GM12865 (cell line): Measurements from ENCODE around the gene UBLCP1.

Experiments used
- DNase-seq: peaks from one replicate; pipeline ENCODE4 v3.0.0; 2010; ENCODE audit warnings: low read depth
- H3K4me3 ChIP-seq: 2 replicates; pipeline ENCODE4 v1.5.1; 2011; ENCODE audit warnings: mild to moderate bottlenecking, low read depth, low read length, control low read depth
- CTCF ChIP-seq: IDR thresholded peaks from 2 replicates; pipeline ENCODE4 v1.5.1; 2011; ENCODE audit warnings: low read length, control low read depth, low read depth, inconsistent platforms; ENCODE audit not compliant: insufficient read depth; ENCODE audit errors: missing control alignments

Gene UBLCP1

GRCh38 chr5:159313197-159313596 is 50.1 kb downstream of the UBLCP1 start:
- H3K4me3 ChIP-seq, result no peak overlapping the region
- no peak for DNase-seq
- TF ChIP-seq CTCF, result no peak

- TF ChIP-seq CTCF, result peak; percentile 71
- H3K4me3 ChIP-seq, result no peak overlapping the region
- peak; percentile 70 for DNase-seq
Observed at GRCh38 chr5:159316519-159317383, 53.7 kb downstream of the UBLCP1 start.

GRCh38 chr5:159317849-159318248 is 54.8 kb downstream of the UBLCP1 start:
- H3K4me3 ChIP-seq, result no peak overlapping the region
- no peak for DNase-seq
- TF ChIP-seq CTCF, result no peak

GRCh38 chr5:159318448-159318847 is 55.4 kb downstream of the UBLCP1 start:
- TF ChIP-seq CTCF, result no peak
- no peak for DNase-seq
- H3K4me3 ChIP-seq, result no peak overlapping the region

- TF ChIP-seq CTCF, result no peak
- no peak for DNase-seq
- no peak overlapping the region for H3K4me3 ChIP-seq
Observed at GRCh38 chr5:159319363-159319762, 56.3 kb downstream of the UBLCP1 start.

- H3K4me3 ChIP-seq, result no peak overlapping the region
- TF ChIP-seq CTCF, result no peak
- DNase-seq, result no peak
Observed at GRCh38 chr5:159319832-159320231, 56.7 kb downstream of the UBLCP1 start.

GRCh38 chr5:159322180-159322579 is 59.1 kb downstream of the UBLCP1 start:
- DNase-seq, result no peak
- H3K4me3 ChIP-seq, result no peak overlapping the region
- no peak for TF ChIP-seq CTCF
